SK-N-DZ (cell line): Measurements from ENCODE around the gene MAP7.
"Not testable (repeated sequence)": the region's sequence is repeated elsewhere in the genome, so short reads cannot be mapped to it uniquely, and the experiment has no call there.

Experiments used
- DNase-seq: peaks from one replicate; pipeline ENCODE4 v3.0.0-alpha.2; 2015; ENCODE audit warnings: low spot score

The MAP7 gene

DNA sequence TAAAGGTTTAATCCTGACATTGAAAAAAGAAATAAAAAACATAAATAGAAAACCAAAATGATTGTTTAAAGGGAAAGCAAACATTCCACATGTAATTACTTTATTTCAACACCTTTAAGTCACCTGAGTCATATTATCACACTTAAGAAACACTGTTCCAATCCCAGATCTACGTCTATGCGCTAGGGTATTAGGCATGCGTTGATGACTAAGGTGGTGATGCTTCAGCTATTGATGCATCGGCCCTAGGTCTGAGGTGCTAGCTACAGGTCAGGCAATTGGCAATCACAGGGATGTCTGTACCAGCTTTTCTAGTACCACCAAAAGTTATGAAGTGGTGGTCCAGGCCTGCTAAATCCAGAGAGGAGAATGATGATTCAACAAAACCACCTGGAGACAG, 162.9 kb downstream of the MAP7 start:
- DNase-seq = no peak

GRCh38 chr6:136383268-136383937, 166.8 kb downstream of the MAP7 start:
- no peak for DNase-seq

GRCh38 chr6:136382676-136383252, 167.5 kb downstream of the MAP7 start:
- DNase-seq = no peak

DNA sequence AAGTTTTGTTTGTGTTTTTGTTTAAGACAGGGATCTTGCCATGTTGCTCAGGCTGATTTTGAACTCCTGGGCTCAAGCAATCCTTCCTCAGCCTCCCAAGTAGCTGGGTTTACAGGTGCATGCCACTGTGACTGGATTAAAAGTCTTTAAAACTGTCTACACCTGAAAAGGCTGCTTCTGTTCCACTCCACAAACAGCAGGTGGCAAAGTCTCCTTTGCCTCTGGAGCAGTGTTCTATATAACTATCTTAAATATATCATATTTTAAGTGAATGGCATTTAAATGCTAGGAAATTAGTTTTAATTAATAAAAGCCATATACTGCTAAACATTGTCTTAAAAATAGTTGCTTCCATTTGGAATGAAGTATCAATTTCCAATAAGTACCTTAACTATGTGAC, 171.3 kb downstream of the MAP7 start:
- no peak for DNase-seq

DNA sequence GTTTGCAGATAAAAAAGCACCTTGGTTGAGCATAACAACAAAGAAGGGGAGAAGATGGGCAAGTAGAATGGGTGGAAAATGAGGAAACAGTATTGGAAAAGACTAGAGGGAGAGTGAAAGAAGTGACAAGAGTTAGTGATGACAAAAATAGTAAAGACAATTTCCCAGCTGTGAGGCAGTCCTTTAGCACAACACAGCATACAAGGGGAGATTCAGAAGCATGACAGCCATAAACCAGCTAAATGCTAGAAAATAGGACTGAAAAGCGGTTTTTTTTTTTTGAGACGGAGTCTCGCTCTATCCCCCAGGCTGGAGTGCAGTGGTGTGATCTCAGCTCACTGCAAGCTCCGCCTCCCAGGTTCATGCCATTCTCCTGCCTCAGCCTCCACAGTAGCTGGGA, 174.4 kb downstream of the MAP7 start:
- not testable (repeated sequence) for DNase-seq

DNA sequence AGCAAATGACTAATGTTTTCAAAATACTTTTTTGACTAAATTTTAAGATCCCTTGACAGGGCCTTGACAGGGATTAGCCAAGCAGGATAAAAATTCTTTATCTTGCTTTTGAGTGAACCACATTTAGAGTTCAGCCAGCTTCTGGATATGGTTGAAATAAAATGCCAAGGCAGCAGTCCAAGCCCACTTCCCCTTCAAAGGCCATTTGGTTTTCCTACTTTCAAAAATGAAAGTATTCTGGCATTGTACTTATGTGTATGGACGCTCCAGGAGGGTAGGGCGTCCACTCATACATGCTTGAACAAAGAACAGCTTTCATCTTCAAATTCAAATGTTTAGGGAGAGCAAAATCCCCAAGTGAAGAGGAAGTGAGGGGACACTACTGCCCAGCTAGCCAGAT, 178.3 kb downstream of the MAP7 start:
- DNase-seq = no peak

GRCh38 chr6:136370988-136371728, 179.1 kb downstream of the MAP7 start:
- no peak for DNase-seq

DNA sequence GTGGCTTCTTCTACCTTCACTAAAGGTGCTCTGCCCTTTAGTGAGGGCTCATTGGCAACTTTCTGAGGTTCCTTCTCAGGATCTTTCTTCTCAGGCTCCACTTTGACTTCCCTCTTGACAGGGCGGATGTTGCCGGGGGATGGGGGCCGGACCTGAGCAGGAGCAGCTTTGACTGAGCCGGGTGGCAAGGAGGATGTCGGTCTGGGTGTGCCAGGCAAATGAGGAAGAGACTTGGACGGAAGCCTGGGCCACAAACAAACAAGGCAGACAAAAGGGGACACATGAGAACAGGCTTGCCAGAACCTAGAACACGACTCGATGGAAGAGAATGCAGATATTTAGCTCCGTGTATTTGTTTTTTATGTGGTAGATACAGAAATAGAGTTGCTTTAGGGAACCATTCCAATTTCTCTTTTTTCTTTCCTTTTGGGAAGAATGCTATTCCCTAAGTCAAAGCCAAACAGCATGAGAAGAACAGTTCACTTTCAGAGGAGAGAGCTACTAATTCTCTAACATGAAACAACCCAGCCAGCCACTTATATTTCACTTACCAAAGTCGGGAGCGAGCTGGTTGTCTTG, 184.4 kb downstream of the MAP7 start:
- DNase-seq = no peak

- no peak for DNase-seq
Observed at GRCh38 chr6:136362421-136363356, 187.5 kb downstream of the MAP7 start.

GRCh38 chr6:136361787-136362186, 188.4 kb downstream of the MAP7 start:
- no peak for DNase-seq

- no peak for DNase-seq
Observed at GRCh38 chr6:136360783-136361182, 189.4 kb downstream of the MAP7 start.

DNA sequence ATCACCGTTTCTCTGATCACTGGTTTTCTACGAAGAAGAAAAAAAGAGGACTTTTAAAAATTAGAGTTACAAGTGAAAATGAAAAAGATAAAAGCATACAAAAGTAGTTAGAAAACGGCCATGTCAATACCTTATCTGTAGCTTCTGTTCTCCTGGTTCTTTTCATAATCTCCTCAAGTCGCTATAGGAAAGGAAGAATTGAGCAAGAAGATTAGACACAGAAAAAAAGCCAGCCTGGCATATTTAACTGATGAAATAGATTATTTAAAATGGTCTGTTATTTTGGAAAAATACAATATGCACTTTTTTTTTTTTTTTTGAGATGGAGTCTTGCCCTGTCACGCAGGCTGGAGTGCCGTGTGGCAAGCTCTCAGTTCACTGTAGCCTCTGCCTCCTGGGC, 190.4 kb downstream of the MAP7 start:
- DNase-seq = no peak

DNA sequence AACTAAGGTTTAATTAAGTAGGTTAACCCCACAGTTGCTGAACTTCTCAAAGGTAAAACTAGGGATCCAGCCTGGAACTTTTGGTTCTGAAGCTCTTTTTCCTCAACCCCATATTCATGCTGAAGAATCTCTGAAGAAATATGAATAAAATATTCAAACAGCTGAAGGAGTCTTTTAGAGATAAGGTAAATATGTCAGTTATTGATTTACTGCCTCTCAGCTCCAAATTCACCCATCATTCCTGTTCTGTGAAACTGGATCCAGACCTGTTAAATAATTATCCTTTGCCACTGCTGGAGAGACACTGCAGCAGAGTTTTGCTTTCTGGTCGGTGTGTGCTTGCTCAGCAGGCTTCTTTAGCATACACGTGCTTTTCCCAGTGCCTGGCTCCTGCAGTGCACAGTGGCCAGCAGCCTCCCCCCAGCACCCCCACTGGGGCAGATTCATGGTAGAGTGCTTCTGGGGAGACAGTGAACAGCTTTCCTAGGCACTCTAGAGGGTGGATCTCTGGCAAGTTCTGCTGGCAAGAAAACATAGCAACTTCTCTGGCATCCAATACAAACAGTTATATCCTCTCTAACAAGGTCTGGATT, 198.6 kb downstream of the MAP7 start:
- DNase-seq = peak; percentile 54

DNA sequence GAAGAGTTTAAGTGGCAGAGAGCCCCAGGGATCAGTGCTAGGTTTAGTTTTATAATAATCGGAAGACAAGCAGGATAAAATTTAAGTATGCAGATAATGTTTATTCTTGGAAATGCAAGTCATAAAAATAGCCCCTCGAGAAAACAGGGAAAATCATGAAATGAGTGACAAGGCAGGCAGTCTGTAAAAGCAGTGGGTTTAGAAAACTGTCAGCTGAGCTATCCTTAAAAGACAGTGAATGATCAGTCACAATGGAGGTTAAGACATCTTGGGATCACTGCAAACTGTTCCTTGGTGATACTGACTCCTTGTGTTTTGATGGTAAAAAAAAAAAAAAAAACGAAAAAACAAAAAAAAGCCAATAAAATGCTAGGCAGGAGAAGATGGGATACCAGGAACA, 199.3 kb downstream of the MAP7 start:
- DNase-seq = no peak

DNA sequence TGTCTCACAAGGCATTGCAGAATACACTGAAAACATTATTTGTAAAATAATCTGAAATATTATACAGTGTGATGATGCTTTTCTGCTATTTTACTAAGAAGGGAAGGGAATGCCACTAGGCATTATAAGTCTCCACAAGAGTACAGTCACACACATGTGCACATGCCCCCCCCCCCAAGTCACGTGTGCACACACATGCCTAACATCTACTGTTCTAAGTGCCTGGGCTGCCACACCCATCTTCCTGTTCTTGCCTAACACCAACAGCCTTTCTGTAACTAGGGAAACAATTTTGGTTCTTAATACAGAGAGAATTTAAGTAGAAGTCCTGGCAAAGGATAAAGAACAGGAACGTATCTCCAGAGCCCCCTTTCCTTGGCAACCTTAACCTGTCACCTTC, 202.4 kb downstream of the MAP7 start:
- no peak for DNase-seq

DNA sequence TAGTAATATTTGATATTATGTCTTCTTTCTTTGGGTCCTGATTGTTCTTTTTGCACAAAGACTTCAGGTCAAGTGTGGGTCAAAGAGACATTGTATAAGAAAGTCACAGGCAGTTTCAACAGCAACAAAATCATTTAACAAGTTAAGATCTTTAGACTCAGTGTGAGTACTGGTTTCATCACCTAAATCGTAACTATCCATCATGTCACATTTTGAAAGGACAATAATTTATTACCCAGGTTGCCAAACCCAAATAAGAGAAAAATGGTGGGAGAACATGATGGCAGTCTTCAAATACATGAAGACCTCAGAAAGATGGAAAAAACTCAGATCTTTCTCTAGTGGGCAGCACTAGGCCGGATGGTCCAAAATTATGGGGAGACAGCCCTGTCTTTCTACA, 205.1 kb downstream of the MAP7 start:
- no peak for DNase-seq

DNA sequence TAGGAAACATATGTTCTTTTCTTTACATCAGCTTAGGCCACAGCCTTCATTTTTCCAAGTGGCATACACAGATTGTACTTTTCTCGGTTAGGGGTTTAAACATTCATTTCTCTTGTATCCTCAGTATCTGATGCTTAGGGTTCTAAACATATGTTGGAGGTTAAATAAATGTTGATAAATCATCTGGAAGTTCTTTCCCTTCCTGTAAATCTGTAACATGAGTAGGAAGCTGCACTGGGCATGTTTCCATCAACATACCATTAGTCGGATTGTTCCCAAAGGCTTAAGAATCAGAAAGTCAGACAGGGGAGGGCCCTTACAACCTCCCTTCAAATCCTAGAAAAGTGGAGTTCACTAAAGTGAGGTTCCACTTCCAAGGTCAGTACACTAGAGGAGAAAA, 205.8 kb downstream of the MAP7 start:
- DNase-seq = no peak

DNA sequence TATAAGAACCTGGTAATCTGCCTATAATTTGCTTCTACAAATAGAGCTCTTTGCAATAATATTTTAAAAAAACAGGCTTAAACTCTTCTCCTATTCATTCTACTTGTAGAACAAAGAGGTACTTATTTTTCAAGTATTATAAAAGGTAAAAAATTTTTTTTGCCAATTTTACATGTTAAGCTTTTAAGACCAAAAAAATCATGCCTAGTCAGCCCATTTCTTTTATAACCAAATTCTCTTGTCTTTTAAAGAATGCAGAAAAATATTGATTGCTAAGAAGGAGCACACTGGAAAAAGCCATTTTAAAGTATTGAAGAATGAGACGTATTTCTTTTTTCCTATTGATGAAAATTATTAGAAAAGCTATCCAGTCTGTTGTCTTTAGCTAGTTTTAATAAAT, 206.5 kb downstream of the MAP7 start:
- DNase-seq = no peak

DNA sequence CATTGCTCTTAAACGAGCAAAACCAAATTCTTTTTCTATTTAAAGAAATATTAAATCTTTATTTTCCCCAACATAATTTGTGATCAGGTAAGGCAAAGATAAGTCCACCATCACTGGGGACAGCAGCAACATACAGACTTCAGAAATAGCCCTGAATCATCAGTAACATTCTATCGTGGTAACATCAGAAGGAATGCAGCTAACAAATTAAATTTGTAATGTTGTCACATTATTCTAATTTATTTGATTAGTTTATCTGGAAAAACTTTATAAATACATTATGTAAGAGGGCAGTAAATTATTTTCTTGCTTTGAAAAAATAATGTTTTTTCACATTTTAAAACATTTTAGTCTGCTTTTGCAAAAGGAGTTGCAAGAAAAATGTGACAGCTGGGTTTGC, 206.9 kb downstream of the MAP7 start:
- no peak for DNase-seq

DNA sequence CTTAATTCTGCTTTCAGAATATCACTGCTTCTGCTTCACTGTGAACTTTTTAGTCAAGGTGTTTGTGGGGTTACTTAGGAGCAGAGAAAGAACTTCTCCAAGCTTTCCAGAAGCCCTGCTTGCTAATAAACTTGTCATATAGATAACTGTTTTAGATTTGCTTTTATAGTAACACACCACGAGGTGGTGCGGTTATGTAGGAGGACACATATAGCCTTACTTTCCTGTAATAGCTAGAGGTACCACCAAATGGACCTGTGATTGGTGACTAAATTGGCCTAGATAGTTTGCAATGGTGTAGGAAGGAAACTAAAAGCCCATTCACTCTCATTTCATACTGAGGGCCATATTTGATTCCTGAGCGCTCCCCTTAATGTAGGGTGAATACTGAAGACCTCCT, 208.3 kb downstream of the MAP7 start:
- peak; percentile 29 for DNase-seq

- DNase-seq = no peak
Observed at GRCh38 chr6:136341367-136341766, 208.9 kb downstream of the MAP7 start.
